ES-I3 (cell line): ENCODE data around the gene IRAK1.
A peak's percentile ranks its signal among the peaks of the same experiment; 100 is the strongest.

Experiments
- H3K36me3 ChIP-seq: 2 replicates; pipeline ENCODE4 v1.6.1; 2013; ENCODE audit warnings: mild to moderate bottlenecking, low read length, control low read depth, moderate library complexity; ENCODE audit not compliant: insufficient read depth
- H3K4me1 ChIP-seq: 2 replicates; pipeline ENCODE4 v1.6.1; 2013; ENCODE audit warnings: mild to moderate bottlenecking, control low read depth, low read length; ENCODE audit not compliant: insufficient read depth
- H3K9ac ChIP-seq: 2 replicates; pipeline ENCODE4 v1.6.1; 2013; ENCODE audit warnings: low read depth, mild to moderate bottlenecking, low read length, moderate library complexity
- H3K9me3 ChIP-seq: 2 replicates; pipeline ENCODE4 v1.6.1; 2013; ENCODE audit warnings: mild to moderate bottlenecking, low read length, moderate library complexity; ENCODE audit not compliant: control insufficient read depth, insufficient read depth

IRAK1 gene

DNA sequence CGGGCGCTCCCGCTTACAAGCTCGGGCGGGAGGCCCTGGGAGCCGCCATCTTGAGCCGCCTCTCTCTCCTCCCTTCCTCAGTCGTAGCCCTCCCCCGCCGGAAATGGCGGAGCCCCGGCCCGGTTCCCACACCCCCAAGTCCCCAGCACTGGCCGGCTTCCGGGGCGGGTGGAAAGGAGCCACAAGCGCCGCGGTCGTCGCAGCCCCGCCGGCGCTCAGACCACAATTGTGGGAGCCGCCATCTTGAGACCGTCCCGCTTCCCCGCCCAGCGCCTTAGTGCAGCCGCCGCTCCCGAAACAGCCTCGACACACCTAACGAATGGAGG lies 48.6 kb downstream of the IRAK1 start:
- H3K9ac ChIP-seq, result peak overlapping the region; percentile 77
- peaks cover 22% of the 10 kb centered on the region; the same call in 1 of the 2 replicates for H3K4me1 ChIP-seq
- H3K9me3 ChIP-seq, result no peaks in the 10 kb centered on the region; the same call in 1 of the 2 replicates
- H3K36me3 ChIP-seq, result no peaks in the 10 kb centered on the region; the same call in 1 of the 2 replicates

DNA sequence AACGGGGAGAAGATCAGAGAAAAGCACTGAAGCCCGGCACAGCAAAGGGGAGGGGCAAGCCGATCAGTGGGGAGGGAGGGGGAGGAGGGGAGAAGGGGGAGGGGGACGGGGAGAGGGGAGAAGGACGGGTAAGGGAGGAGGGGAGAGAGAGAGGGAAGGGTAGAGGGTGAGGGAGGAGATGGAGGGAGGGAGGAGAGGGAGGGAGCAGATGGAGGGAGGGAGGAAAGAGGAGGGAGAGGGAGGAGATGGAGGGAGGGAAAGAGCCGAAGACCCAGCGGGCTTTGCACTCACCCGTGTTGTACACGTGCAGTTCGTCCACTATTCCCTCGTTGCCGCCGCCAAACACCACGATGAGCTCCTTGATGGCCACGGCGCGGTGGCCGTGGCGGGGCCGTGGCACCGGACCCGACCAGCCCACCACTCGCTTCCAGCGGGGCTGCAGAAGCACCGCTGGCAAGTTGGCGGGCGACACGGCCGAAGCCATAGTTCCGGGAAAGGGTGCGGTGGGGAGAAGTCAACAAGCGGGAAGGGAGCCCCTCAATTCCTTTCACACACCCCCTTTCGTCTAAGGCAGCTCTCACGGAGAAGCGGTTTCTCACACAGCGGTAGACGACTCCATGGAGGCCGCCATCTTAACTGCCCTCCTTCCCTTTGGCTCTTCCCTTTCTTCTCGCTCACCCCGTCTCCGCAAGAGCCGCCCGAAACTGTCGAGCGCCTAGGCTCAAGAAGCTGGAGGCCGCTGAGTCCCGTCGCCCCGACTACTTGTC lies 49.2 kb downstream of the IRAK1 start:
- Histone ChIP-seq H3K9me3 (no peaks in the 10 kb centered on the region; the same call in 1 of the 2 replicates), H3K4me1 (peaks cover 22% of the 10 kb centered on the region; the same call in 1 of the 2 replicates), H3K9ac (peak overlapping the region; percentile 77), H3K36me3 (no peaks in the 10 kb centered on the region; the same call in 1 of the 2 replicates)

DNA sequence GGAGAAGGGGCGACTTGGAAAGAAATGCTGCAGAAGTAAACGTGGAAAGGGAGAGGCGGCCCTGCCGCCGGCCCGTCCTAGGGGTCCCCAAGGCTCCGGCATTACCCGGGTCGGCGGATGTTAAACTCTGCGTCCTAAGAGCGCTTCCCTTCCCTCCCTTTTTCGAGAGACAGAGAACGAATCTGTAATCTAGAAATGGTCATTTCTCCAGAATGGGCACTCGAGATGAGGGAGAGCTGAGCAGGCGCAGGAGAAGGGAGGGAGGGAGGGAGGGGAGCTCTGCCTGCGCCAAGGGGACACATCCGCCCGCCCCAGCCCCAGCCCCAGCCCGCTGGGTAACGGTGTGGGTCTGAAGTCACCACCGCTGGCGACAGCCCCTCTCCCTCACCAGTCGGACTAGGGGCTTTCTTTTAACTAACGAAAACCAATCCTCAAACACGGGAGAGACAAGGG lies 49.8 kb downstream of the IRAK1 start:
- Histone ChIP-seq H3K9me3 (no peaks in the 10 kb centered on the region; the same call in 1 of the 2 replicates), H3K9ac (peak overlapping the region; percentile 66; the same call in 1 of the 2 replicates), H3K4me1 (peaks cover 22% of the 10 kb centered on the region; the same call in 1 of the 2 replicates), H3K36me3 (no peaks in the 10 kb centered on the region; the same call in 1 of the 2 replicates)

DNA sequence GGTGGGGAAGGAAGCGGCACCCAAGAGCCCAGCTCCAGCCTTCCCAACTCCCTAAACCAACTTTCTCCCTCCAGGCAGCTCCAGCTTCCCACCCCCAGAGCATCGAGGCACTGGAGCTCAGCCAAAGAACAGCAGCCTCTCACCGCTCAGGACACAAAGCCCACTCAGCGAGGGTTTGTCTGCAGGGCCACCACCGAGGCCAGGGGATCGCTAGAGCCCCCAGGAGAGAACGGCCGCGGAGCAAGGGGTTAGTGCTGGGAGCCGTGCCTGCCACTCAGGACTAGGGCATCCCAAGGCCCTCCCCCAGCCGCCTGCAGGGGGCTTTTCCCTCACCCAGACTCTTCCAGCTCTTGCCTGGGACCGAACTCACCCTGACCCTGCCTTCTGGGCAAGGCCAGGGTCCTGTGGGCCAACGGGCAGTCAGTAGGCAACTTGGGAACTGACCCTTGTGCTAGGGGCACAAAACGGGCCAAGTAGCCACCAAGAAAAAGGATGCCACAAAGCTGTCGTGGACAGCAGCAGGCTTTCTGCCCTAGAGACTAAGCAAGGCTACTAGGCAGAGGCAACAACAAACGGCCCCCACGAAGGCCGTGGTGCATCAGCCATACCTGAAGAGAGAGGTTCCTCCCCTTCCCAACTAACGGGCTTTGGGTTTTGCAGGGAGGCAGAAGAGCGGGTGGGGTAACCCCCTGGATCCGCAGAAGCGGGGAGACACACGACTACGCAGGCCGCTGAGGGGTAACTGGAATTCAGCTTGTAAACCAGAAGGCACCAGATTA lies 50.4 kb downstream of the IRAK1 start:
- peaks cover 22% of the 10 kb centered on the region; the same call in 1 of the 2 replicates for H3K4me1 ChIP-seq
- H3K36me3 ChIP-seq, result no peaks in the 10 kb centered on the region; the same call in 1 of the 2 replicates

DNA sequence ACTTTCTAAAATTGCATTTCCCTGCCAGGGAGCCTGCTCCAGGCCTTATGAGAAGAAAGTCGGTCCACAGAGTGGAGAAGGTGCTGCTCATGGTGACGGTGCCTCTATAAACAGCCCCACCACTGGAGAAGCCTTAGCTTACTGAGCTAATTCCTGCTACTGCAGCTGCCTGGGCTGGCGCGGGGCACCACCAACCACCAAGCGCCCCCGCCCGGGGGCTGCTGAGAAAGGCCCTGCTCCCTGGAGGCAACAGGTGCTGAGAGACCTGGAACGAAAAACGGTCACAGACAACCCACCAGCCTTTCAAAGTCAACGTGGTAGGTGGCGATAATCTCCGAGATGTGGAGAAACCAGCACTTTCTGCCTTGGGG lies 51.0 kb downstream of the IRAK1 start:
- H3K4me1 ChIP-seq, result peaks cover 22% of the 10 kb centered on the region; the same call in 1 of the 2 replicates
- H3K9me3 ChIP-seq, result no peaks in the 10 kb centered on the region; the same call in 1 of the 2 replicates
- H3K36me3 ChIP-seq, result no peaks in the 10 kb centered on the region; the same call in 1 of the 2 replicates
- H3K9ac ChIP-seq, result peak overlapping the region; percentile 66; the same call in 1 of the 2 replicates

More for the DNA sequence above, 50.4 kb downstream of the IRAK1 start:
- Histone ChIP-seq H3K9ac (peak overlapping the region; percentile 66; the same call in 1 of the 2 replicates), H3K9me3 (no peaks in the 10 kb centered on the region; the same call in 1 of the 2 replicates)

DNA sequence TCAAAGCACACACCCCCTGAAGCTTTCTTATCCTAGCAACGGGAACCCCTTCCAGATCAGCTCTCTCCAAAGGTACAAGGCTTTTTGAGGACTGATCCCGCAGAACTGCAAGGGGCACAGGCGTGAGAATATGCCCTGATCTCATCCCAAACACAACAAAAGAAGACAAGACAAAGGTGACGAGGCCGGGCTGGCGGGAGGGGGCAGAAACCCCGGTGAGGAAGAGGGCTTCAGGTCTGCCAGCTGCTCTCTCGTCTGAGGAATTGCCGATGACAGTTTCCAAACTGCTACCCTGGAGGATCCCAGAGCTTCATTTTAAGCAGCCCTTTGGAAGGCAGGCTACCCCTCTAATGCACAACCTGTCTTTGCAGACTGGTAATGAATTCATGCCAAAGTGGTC lies 51.4 kb downstream of the IRAK1 start:
- Histone ChIP-seq H3K9ac (peak overlapping the region; percentile 66; the same call in 1 of the 2 replicates), H3K4me1 (peaks cover 22% of the 10 kb centered on the region; the same call in 1 of the 2 replicates), H3K9me3 (no peaks in the 10 kb centered on the region; the same call in 1 of the 2 replicates), H3K36me3 (no peaks in the 10 kb centered on the region; the same call in 1 of the 2 replicates)

DNA sequence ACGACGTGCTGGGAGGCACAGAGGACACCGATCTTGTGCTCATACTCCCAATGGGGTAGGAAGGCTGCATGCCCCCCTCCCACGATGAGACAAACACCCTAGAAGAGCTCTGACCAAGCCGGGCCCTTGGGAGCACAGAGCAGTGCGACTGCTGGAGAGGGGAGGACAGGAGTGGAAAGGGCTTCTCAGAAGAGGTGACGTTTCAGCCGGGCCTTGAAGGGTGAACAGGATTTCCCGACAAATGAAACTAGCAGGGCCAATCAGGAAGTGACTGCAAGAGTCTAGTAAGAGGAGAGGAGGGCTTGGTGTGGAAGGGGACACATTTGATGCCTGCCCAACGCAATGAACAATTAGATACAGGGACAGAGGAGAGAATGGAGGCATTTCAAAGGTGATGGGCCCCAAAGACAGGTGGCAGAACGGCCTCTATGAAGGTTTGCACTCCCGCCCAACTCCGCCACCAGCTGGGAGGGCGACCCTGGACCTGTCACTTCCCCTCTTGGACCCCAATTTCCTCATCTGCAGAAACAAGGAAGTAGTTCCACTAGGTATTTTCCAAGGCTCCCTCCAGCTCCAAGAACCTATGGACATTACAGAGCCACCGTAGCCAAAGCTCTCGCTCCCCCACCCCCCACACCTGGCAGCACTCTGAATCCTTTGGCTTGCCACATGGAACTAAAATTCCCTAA lies 52.0 kb downstream of the IRAK1 start:
- H3K36me3 ChIP-seq, result no peaks in the 10 kb centered on the region; the same call in 1 of the 2 replicates
- H3K4me1 ChIP-seq, result peaks cover 22% of the 10 kb centered on the region; the same call in 1 of the 2 replicates
- no peaks in the 10 kb centered on the region; the same call in 1 of the 2 replicates for H3K9me3 ChIP-seq
- no peak overlapping the region for H3K9ac ChIP-seq

DNA sequence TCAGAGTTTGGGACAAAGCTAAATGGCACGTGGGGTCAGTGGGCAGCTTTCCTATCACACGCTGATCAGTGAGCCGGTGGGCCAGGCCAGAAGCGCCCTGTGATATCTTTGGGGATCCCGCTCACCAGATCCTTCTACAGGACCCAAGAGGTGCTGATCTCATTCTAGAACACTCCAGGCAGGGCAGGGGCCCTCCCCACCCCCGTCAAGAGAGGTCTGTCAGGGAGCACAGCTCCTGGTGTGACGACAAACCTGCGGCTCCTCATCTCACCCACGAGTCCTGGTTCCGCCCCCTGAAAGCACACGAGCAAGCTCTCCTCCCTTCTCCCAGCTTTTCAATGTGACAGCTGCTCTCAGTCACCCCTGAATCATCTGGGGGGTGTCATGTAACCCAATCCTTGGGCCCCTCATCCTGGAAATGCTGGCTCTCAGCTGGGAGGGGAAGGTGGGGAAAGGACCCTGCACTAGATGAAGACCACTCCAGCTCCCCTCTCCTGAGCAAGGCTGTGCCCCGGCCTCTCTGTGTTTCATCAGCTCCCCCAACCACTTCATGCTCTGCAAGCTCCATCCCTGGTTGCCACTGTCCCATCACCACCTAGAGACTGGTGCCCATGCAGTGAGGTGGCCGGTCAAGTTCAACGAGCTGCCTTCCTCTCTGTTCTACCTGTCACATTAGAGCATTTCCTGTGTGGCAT lies 52.7 kb downstream of the IRAK1 start:
- Histone ChIP-seq H3K9me3 (no peaks in the 10 kb centered on the region; the same call in 1 of the 2 replicates), H3K36me3 (no peaks in the 10 kb centered on the region; the same call in 1 of the 2 replicates), H3K4me1 (peaks cover 22% of the 10 kb centered on the region; the same call in 1 of the 2 replicates), H3K9ac (peak overlapping the region; percentile 1; the same call in 1 of the 2 replicates)

DNA sequence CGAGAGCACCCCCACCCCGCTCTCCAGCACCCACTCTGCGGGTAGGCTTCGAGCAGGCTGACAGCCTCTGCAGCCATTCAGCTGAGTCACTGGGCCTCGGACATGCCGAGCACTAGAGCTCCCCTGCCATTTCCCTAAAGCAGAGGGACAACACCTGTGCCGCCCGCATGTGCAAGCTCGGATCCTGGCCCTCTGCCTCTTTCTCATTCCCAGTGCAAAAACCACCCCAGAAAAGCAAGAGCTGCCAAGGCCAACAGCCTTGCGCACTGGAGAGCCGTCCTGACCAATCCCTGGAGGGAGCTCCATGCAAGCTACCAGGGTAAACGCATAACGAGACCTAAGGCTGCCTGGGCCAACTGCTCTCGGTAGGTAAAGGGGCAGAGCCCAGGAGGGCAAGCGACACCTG lies 53.4 kb downstream of the IRAK1 start:
- peaks cover 22% of the 10 kb centered on the region; the same call in 1 of the 2 replicates for H3K4me1 ChIP-seq
- no peak overlapping the region for H3K9ac ChIP-seq
- no peaks in the 10 kb centered on the region; the same call in none of the 2 replicates for H3K36me3 ChIP-seq
- H3K9me3 ChIP-seq, result no peaks in the 10 kb centered on the region; the same call in 1 of the 2 replicates

DNA sequence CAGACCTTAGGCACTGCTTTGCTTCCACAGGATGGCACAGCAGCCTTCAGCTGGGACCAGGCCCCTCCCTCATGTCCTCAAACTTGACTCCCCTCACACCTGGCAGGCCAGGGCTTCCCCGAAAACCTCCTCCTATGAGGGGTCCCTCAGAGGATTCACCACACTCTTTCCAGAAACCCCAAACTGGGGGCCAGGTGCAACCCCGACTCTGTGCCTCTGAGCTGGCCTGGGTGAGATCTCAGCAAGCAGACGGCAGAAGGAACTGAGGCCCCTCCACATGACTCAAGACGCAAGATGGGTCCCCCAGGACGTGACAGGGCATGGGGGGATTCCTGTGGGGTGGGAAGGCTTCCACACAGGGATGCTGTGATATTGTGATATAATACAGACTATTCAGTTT lies 54.3 kb downstream of the IRAK1 start:
- peaks cover 2% of the 10 kb centered on the region for H3K36me3 ChIP-seq
- H3K9ac ChIP-seq, result no peak overlapping the region
- no peaks in the 10 kb centered on the region; the same call in 1 of the 2 replicates for H3K9me3 ChIP-seq
- peaks cover 22% of the 10 kb centered on the region; the same call in 1 of the 2 replicates for H3K4me1 ChIP-seq

DNA sequence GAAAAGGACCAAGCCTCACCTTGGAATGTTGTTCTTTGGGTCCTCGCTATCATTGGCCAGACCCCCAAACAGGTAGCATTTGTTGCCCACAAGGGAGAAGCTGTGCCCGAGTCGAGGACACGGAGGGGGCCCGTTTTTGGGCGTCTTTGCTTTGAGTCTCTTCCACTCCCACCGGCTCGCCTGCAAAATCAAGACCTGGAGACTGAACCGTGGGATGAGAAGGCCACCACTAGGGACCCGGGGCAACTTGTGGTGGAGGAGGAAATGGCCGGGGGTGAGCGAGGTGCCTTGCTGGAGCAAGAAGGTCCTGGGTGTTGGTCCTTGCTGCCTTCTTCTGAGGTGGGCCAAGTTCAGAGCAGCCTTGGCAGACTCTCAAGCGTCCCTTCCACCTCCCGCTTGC lies 55.6 kb downstream of the IRAK1 start:
- peaks cover 5% of the 10 kb centered on the region for H3K36me3 ChIP-seq
- H3K4me1 ChIP-seq, result peaks cover 22% of the 10 kb centered on the region; the same call in 1 of the 2 replicates
- no peak overlapping the region for H3K9ac ChIP-seq
- no peaks in the 10 kb centered on the region; the same call in 1 of the 2 replicates for H3K9me3 ChIP-seq

DNA sequence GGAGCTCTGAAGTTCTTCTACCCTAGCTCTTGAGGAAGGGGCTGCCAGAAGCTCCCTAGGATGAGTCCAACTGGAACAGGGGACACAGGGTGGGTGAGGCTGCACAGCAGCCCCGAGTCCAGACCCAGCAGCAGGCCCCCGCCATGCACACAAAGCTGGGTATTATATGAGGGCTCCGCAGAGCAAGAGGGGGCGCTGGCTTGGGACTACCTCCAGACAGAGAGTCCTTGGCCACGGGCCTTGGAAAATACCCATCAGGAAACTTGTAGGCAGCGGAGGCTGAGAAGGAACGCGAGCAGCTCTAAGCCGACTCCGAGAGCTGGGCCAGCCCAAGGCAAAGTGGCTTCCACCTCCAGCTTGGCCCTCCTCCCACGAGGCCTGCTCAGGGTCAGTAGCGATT lies 56.2 kb downstream of the IRAK1 start:
- Histone ChIP-seq H3K4me1 (peaks cover 22% of the 10 kb centered on the region; the same call in 1 of the 2 replicates), H3K9me3 (no peaks in the 10 kb centered on the region; the same call in 1 of the 2 replicates), H3K36me3 (peaks cover 5% of the 10 kb centered on the region), H3K9ac (no peak overlapping the region)

DNA sequence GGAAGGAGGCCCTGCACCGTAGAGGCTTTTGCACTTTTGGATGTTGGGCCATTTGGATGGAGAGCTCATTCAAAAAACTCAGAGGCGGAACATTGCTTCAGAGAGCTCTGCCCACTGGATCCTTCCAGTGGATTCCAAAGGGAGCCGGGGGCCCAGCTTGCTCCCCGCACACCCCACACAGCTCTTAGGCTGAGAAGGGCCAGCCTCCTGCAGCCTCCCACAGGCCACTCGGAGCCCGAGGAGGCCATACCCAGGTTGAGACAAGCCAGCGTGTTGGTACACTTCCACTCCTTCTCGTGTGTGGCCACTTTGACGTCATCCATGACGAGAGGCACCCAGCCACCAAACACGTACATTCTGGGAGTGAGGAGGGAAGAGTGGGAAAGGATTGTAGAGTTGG lies 58.4 kb downstream of the IRAK1 start:
- Histone ChIP-seq H3K36me3 (peaks cover 5% of the 10 kb centered on the region), H3K9me3 (no peaks in the 10 kb centered on the region), H3K4me1 (no peaks in the 10 kb centered on the region), H3K9ac (no peak overlapping the region)
